ENCODE measurements around the gene PLIN3.
"Not testable (repeated sequence)": the region's sequence is repeated elsewhere in the genome, so short reads cannot be mapped to it uniquely, and the experiment has no call there.

The PLIN3 gene

DNA sequence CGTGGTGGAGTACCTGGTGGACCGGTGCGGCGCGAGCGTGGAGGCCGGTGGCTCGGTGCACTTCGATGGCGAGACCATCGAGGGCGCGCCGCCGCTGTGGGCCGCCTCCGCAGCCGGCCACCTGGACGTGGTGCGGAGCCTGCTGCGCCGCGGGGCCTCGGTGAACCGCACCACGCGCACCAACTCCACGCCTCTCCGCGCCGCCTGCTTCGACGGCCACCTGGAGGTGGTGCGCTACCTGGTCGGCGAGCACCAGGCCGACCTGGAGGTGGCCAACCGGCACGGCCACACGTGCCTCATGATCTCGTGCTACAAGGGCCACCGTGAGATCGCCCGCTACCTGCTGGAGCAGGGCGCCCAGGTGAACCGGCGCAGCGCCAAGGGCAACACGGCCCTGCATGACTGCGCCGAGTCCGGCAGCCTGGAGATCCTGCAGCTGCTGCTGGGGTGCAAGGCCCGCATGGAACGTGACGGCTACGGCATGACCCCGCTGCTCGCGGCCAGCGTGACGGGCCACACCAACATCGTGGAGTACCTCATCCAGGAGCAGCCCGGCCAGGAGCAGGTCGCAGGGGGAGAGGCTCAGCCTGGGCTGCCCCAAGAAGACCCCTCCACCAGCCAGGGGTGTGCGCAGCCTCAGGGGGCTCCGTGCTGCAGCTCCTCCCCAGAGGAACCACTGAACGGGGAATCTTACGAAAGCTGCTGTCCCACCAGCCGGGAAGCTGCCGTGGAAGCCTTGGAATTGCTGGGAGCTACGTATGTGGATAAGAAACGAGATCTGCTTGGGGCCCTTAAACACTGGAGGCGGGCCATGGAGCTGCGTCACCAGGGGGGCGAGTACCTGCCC lies 75.2 kb downstream of the PLIN3 start:
- H3K27me3 ChIP-seq (ENCODE audit: control insufficient read depth in 1 of 2, insufficient read depth in 2 of 2, low read length in 2 of 2): not testable (repeated sequence)
- peaks cover 22% of the 10 kb centered on the region in 2 donors for H3K36me3 ChIP-seq (ENCODE audit: control insufficient read depth in 2 of 2, insufficient read depth in 2 of 2, low read length in 2 of 2)

DNA sequence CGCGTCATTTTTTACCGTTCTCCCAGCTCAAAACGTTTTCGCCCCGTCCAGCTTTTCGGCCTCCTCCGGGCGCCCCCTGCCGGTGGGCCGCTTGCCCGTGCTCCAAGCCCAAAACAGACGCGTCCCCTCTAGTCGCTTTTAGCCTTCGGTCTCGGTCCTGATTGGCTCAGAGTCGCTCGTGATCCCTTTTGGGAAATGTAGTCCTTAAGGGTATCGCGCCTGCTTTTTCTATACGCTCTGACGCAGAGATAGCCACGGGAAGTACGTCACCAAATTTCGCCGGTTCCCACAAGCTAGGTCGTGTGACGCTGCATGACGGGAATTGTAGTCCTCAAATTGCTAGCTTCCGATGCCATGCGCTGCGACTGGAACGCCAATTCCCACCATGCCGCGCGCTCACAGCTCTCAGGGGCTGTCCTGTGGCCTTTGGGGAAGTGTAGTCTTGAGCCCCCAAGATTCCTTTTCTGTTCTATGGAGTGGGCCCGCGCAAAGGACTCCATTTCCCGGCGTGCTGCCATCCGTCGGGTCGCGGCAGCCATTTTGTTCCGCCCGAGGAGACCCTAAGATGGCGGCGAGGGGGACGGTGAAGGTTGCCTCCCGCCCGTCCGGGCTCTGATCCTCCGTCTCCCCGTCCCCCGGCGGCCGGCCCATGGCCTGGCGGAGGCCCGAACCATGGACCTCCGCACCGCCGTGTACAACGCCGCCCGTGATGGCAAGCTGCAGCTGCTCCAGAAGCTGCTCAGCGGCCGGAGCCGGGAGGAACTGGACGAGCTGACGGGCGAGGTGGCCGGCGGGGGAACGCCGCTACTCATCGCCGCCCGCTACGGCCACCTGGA lies 76.1 kb downstream of the PLIN3 start, which contains the start of gene FEM1A:
Gene FEM1A, plus strand, starts transcription at position 552 of the 836 bp plus-strand sequence. Its CDS starts 121 bp downstream, at position 673.
- Histone ChIP-seq H3K9me3 (ENCODE audit: control insufficient read depth in 2 of 2, low read length in 2 of 2) (no peaks in the 10 kb centered on the region), H3K36me3 (ENCODE audit: control insufficient read depth in 2 of 2, insufficient read depth in 2 of 2, low read length in 2 of 2) (peaks cover 17 to 19% of the 10 kb centered on the region in 2 donors), H3K27ac (ENCODE audit: low read length) (peak within 1 kb of the TSS; percentile 78), H3K27me3 (ENCODE audit: control insufficient read depth in 1 of 2, insufficient read depth in 2 of 2, low read length in 2 of 2) (no peaks in the 10 kb centered on the region), H3K4me3 (ENCODE audit: low read length in 2 of 2) (peak within 1 kb of the TSS; percentile 73 to 83), H3K4me1 (ENCODE audit: control insufficient read depth, insufficient read depth, low read length) (peaks cover 30% of the 10 kb centered on the region), H3K9ac (ENCODE audit: low read length in 2 of 2) (peak within 1 kb of the TSS; percentile 76 to 84)

More for the DNA sequence above, 75.2 kb downstream of the PLIN3 start:
- H3K9me3 ChIP-seq (ENCODE audit: control insufficient read depth in 2 of 2, low read length in 2 of 2): not testable (repeated sequence)
- peak overlapping the region; percentile 76 to 84 for H3K9ac ChIP-seq (ENCODE audit: low read length in 2 of 2)
- peak overlapping the region; percentile 73 to 83 for H3K4me3 ChIP-seq (ENCODE audit: low read length in 2 of 2)
- H3K4me1 ChIP-seq (ENCODE audit: control insufficient read depth, insufficient read depth, low read length): peaks cover 36% of the 10 kb centered on the region
- peak overlapping the region; percentile 78 for H3K27ac ChIP-seq (ENCODE audit: low read length)
